Esophagus muscularis mucosa (tissue), 4 donors: ENCODE measurements around the gene ZNF536. TPM values are rescaled to one million over a fixed set of nuclear protein-coding genes. Genes with fewer than 3 reads are reported as not detected.

Source experiments
- DNase-seq: peaks from one replicate; pipeline ENCODE4 v3.0.0-alpha.2; 2017; ENCODE audit errors: extremely low spot score
- H3K27ac ChIP-seq, 4 donors: fragments of 200-600 bp; sonication (generic); replicated peaks in 1 of 4; 1 replicate in 3 of 4; 2 replicates in 1 of 4; pipeline ENCODE4 v1.5.1; 2016 to 2019; ENCODE audit warnings: mild to moderate bottlenecking in 1 of 4
- H3K27me3 ChIP-seq, 4 donors: fragments of 200-600 bp; sonication (generic); one replicate each; pipeline versions ENCODE4 v1.5.1 to v1.6.0; 2016 to 2019
- H3K36me3 ChIP-seq, 4 donors: fragments of 200-600 bp; sonication (generic); one replicate each; pipeline ENCODE4 v1.5.1; 2016 to 2019
- H3K4me1 ChIP-seq, 4 donors: fragments of 200-600 bp; sonication (generic); one replicate each; pipeline ENCODE4 v1.5.1; 2016 to 2019
- H3K4me3 ChIP-seq, 4 donors: fragments of 200-600 bp; sonication (generic); 1 replicate in 2 of 4; 2 replicates in 2 of 4; pipeline ENCODE4 v1.5.1; 2016 to 2019; ENCODE audit warnings: mild to moderate bottlenecking in 4 of 4, moderate library complexity in 1 of 4
- H3K9me3 ChIP-seq, 4 donors: fragments of 200-600 bp; sonication (generic); 1 replicate in 3 of 4; 2 replicates in 1 of 4; pipeline ENCODE4 v1.5.1; 2016 to 2019
- CTCF ChIP-seq, 3 experiments: fragments of 200-600 bp in 2 of 3; fragments of 450-650 bp in 1 of 3; sonication (generic) in 2 of 3; IDR thresholded peaks; one replicate each; pipeline ENCODE4 v1.5.1; 2017 to 2019; ENCODE audit warnings: antibody characterized with exemption in 3 of 3, mild to moderate bottlenecking in 2 of 3, moderate library complexity in 1 of 3
- EP300 ChIP-seq: sonication (generic); formaldehyde crosslinking; IDR thresholded peaks from one replicate; pipeline ENCODE4 v1.6.1; 2017; ENCODE audit warnings: antibody characterized with exemption
- POLR2A ChIP-seq: fragments of 450-650 bp; IDR thresholded peaks from one replicate; pipeline ENCODE4 v1.6.1; 2017; ENCODE audit warnings: antibody characterized with exemption, moderate library complexity, mild to moderate bottlenecking, low read depth
- POLR2AphosphoS5 ChIP-seq, 2 donors: sonication (generic); formaldehyde crosslinking; IDR thresholded peaks; one replicate each; pipeline ENCODE4 v1.6.1; 2017; ENCODE audit warnings: antibody characterized with exemption in 2 of 2
- WGBS: methylation state at CpG from one replicate; pipeline ENCODE4 v1.1.5; 2018; 5-methylcytosine and 5-hydroxymethylcytosine counted together
- intact Hi-C: fragments of 100-400 bp; cut with DNase I; formaldehyde crosslinking; loops from one replicate; pipeline ENCODE4 v1.15.1; 2023
- total RNA-seq, 4 donors: library from RNA; depleted of rRNA; stranded (reverse); fragments of >200 nt; gene quantifications; one replicate each; pipeline versions ENCODE4 v1.1.0 to v1.2.1, GENCODE V29; 2016

Gene ZNF536
- total RNA-seq, 4 donors from 2014 or later: 2.5 to 7.3 (median 5.6) TPM

DNA sequence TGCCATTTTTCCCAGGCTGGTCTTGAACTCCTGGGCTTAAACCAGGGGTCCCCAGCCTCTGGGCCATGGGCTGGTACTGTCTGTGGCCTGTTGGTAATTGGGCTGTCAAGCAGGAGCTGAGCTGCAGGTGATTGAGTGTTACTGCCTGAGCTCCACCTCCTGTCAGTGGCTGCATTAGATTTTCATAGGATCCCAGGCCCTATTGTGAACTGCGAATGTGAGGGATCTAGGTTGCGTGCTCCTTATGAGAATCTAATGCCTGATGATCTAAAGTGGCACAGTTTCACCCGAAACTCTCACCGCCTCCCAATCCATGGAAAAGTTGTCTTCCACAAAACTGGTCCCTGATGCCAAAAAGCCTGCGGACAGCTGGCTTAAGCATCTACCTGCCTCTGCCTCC is 16.6 kb upstream of the ZNF536 start:
- Histone ChIP-seq H3K27me3 (peaks cover 0 to 4% (median 0%) of the 10 kb centered on the region in 4 donors), H3K4me3 (no peak overlapping the region), H3K36me3 (no peaks in the 10 kb centered on the region), H3K9me3 (no peaks in the 10 kb centered on the region), H3K4me1 (no peaks in the 10 kb centered on the region), H3K27ac (no peak overlapping the region)
- DNase-seq: no peak
- 91% methylated on average over 4 of the region's 5 CpGs for WGBS
- intact Hi-C loops: no loop called here
- TF ChIP-seq POLR2A (no peak), CTCF (IDR thresholded peaks at IDR 0.05) (no peak), EP300 (no peak), POLR2AphosphoS5 (IDR thresholded peaks at IDR 0.05) (no peak)

DNA sequence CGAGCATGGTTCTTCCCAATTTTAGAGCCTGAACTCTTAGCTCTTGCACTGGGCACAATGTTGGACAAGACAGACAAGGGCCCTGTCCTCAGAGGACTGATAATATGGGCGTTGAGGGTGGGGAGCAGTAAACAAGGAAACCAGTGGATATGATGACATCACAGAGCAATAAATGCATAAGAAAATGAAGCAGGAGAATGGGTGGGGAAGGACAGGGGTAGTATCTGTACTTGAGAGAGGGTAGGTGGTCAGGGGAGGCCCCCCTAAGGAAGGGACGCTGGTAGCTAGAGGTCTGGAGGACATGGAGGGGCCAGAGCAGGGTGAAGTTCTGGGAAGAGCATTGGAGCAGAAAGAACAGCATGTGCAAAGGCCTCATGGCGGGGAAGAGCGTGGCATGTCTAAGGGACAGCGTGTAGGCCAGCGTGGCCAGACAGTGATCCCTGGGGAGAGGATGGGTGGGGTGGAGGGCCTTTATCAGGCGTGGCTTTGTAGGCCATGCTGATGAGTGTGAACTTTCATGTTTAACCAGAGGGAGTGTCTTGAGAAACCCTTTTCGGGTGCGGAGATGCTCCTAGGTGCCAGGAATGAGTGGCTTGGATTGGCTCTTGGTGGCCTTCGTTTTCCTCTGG is 15.1 kb upstream of the ZNF536 start:
- H3K27ac ChIP-seq: no peak overlapping the region
- intact Hi-C loops: no loop called here
- H3K27me3 ChIP-seq: peaks cover 0 to 4% (median 0%) of the 10 kb centered on the region in 4 donors
- H3K4me1 ChIP-seq: no peaks in the 10 kb centered on the region
- no peak overlapping the region for H3K4me3 ChIP-seq
- no peak for DNase-seq
- no peaks in the 10 kb centered on the region for H3K9me3 ChIP-seq
- no peak for TF ChIP-seq POLR2AphosphoS5 (IDR thresholded peaks at IDR 0.05)
- no peak for TF ChIP-seq EP300
- no peak for TF ChIP-seq POLR2A
- no peak for TF ChIP-seq CTCF (IDR thresholded peaks at IDR 0.05)
- 81% methylated on average over 10 of the region's 11 CpGs for WGBS
- H3K36me3 ChIP-seq: no peaks in the 10 kb centered on the region

DNA sequence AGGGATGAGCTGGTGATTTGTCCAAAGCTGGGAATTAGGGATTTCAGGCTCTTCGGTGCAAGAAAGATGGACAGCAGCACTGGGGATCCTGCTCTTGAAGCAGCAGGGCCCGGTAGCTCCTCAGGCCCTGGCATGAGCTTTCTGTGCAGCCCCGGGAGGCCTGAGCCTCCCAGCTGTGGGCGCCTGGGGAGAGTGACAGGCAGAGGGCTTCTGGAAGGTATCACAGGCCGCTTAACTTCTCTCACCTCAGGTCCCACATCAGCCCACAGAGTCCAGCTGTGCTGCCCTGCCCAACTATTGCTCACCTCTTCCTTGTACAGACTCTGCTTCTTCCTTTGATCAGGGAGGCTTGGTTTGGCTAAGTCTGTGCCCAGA is 14.6 kb upstream of the ZNF536 start:
- TF ChIP-seq POLR2A (no peak), EP300 (no peak), POLR2AphosphoS5 (IDR thresholded peaks at IDR 0.05) (no peak), CTCF (IDR thresholded peaks at IDR 0.05) (no peak)
- WGBS: 86% methylated on average over 5 of the region's 5 CpGs
- no peak for DNase-seq
- no peaks in the 10 kb centered on the region for H3K9me3 ChIP-seq
- no peak overlapping the region for H3K4me3 ChIP-seq
- no peak overlapping the region for H3K27ac ChIP-seq
- H3K36me3 ChIP-seq: no peaks in the 10 kb centered on the region
- H3K4me1 ChIP-seq: no peaks in the 10 kb centered on the region
- H3K27me3 ChIP-seq: peaks cover 0 to under 1% (median 0%) of the 10 kb centered on the region in 4 donors
- intact Hi-C loops: no loop called here

DNA sequence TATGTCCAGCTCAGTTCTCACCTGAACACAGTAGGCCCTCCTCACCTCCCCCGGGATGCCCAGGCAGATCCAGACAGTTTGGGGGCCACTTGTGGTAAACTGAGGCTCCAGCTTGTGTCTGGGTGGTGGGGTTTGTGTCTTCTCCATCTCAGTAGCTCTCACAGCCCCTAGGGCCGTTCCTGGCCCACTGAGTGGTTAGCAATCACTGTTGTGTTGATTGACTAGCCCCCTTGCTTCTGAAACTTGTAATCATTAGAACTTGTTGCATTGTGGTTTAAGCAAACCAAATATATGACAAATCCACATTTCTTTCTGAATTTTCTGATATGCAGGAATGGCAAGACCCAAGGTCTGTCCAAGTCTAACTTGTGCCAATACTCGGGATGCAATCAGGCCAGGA is 13.9 kb upstream of the ZNF536 start:
- Histone ChIP-seq H3K4me1 (no peaks in the 10 kb centered on the region), H3K27ac (no peak overlapping the region), H3K36me3 (no peaks in the 10 kb centered on the region), H3K27me3 (no peaks in the 10 kb centered on the region), H3K9me3 (no peaks in the 10 kb centered on the region), H3K4me3 (no peak overlapping the region)
- WGBS: 85% methylated on average over 3 of the region's 3 CpGs
- TF ChIP-seq POLR2AphosphoS5 (IDR thresholded peaks at IDR 0.05) (no peak), EP300 (no peak), CTCF (IDR thresholded peaks at IDR 0.05) (no peak), POLR2A (no peak)
- intact Hi-C loops: no loop called here
- no peak for DNase-seq

- TF ChIP-seq CTCF (IDR thresholded peaks at IDR 0.05): no peak
- no peak for TF ChIP-seq POLR2AphosphoS5 (IDR thresholded peaks at IDR 0.05)
- no peak for TF ChIP-seq EP300
- TF ChIP-seq POLR2A: no peak
- Histone ChIP-seq H3K27me3 (no peaks in the 10 kb centered on the region), H3K4me3 (no peak overlapping the region), H3K9me3 (no peaks in the 10 kb centered on the region), H3K27ac (no peak overlapping the region), H3K4me1 (no peaks in the 10 kb centered on the region), H3K36me3 (no peaks in the 10 kb centered on the region)
- WGBS: 72% methylated on average over 12 of the region's 13 CpGs
- intact Hi-C loops: no loop called here
- DNase-seq: no peak
Measured at GRCh38 chr19:30358821-30359580, 13.2 kb upstream of the ZNF536 start.
